HG03103 (cell line): Measurements from ENCODE around the gene PWWP2B.

Source experiments
- ATAC-seq: cut with Tn5 transposase; IDR thresholded peaks from one replicate; pipeline ENCODE4 v1.9.1; 2021; ENCODE audit warnings: low read depth; ENCODE audit not compliant: unreplicated experiment

PWWP2B gene

GRCh38 chr10:132465193-132465888 lies 68.3 kb downstream of the PWWP2B start:
- ATAC-seq, result no peak

- no peak for ATAC-seq
Observed at GRCh38 chr10:132465889-132466519, 69.0 kb downstream of the PWWP2B start.

DNA sequence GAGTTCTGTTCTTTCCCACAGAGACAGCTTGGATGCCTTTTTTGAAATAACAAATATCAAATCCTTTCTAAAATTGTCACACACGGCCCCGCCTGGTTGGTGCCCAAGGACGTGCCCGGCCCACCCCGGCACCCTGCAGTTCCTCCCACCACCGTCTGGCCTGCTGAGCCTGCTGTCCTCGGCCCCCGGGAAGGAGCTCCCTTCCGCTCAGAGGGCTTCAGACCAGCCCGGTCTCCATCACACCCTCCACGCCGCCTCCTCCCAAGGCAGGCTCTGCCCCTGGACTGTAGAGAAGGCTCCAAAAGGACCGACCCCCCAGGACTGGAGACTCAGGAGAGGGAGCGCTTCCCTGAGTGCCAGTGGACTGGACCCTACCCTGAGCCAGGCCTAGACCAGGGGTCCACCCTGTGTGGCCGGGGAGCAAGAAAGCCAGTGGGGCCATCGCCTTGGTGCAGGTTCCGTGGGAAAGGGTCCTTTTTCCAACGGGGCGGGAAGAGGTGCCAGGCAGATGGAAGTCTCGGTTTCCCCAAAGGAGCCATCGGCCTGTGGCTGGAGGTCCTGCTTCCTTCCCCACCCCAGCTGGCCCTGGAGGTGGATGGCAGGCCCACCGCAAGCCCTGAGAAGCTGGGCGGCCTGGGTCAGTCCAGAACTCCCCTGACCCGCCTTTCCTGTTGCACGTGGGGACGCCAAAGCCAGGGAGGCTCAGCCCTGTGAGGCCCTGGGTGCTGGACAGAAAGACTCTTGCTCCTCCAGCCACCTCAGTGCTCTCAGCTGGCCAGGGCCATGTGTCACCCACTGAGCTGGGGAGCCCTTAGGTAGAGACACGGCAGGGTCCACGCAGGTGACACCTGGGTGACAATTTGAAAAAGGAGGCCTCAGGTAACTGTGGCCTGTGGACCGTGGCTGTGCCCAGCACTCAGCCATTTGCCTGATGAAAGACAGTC lies 69.8 kb downstream of the PWWP2B start:
- ATAC-seq, result no peak
